Prostate gland (tissue), 2 donors: Measurements from ENCODE around the gene FBLIM1. TPM values are rescaled to one million over a fixed set of nuclear protein-coding genes. Genes with fewer than 3 reads are reported as not detected.
A peak's percentile ranks its signal among the peaks of the same experiment; 100 is the strongest.

ENCODE experiments used
- DNase-seq: peaks from one replicate; pipeline ENCODE4 v3.0.0-alpha.2; 2019; ENCODE audit warnings: low spot score
- H3K27ac ChIP-seq, 2 donors: fragments of 200-600 bp; sonication (generic); 2 replicates each; pipeline ENCODE4 v1.5.1; 2017 to 2019
- H3K27me3 ChIP-seq: fragments of 200-600 bp; sonication (generic); replicated peaks from 2 replicates; pipeline ENCODE4 v1.5.1; 2019; ENCODE audit not compliant: insufficient read depth
- H3K36me3 ChIP-seq, 2 donors: fragments of 200-600 bp; sonication (generic); 1 replicate in 1 of 2; 2 replicates in 1 of 2; pipeline versions ENCODE4 v1.5.1 to v1.8.1; 2017 to 2019
- H3K4me1 ChIP-seq: fragments of 200-600 bp; sonication (generic); replicated peaks from 2 replicates; pipeline ENCODE4 v1.5.1; 2019
- H3K4me3 ChIP-seq, 2 donors: fragments of 200-600 bp; sonication (generic); 2 replicates each; pipeline ENCODE4 v1.5.1; 2017 to 2019
- H3K9me3 ChIP-seq: fragments of 200-600 bp; sonication (generic); 2 replicates; pipeline ENCODE4 v1.5.1; 2017
- CTCF ChIP-seq, 4 experiments: fragments of 200-600 bp in 2 of 4; fragments of 450-650 bp in 2 of 4; sonication (generic) in 2 of 4; IDR thresholded peaks; 1 replicate in 3 of 4; 2 replicates in 1 of 4; pipeline ENCODE4 v1.5.1; 2016 to 2019; ENCODE audit warnings: antibody characterized with exemption in 4 of 4, mild to moderate bottlenecking in 2 of 4, moderate library complexity in 2 of 4
- POLR2A ChIP-seq: fragments of 450-650 bp; IDR thresholded peaks from one replicate; pipeline ENCODE4 v1.6.1; 2016; ENCODE audit warnings: antibody characterized with exemption, mild to moderate bottlenecking
- POLR2AphosphoS5 ChIP-seq: sonication (generic); formaldehyde crosslinking; IDR thresholded peaks from one replicate; pipeline ENCODE4 v1.6.1; 2017; ENCODE audit warnings: antibody characterized with exemption
- WGBS: methylation state at CpG from one replicate; pipeline ENCODE4 v1.1.5; 2018; 5-methylcytosine and 5-hydroxymethylcytosine counted together
- intact Hi-C: fragments of 100-400 bp; cut with DNase I; formaldehyde crosslinking; loops from one replicate; pipeline ENCODE4 v1.14.2; 2022
- total RNA-seq, 2 donors: library from RNA; depleted of rRNA; stranded (reverse); fragments of >200 nt; gene quantifications; one replicate each; pipeline ENCODE4 v1.1.0, GENCODE V29; 2016

The FBLIM1 gene
- total RNA-seq, 2 donors from 2014 or later = 33.1 to 111 TPM

GRCh38 chr1:15756143-15757015 is 2.2 kb upstream of the FBLIM1 start:
- intact Hi-C loops = no loop called here
- Histone ChIP-seq H3K27me3 (no peaks in the 10 kb centered on the region), H3K27ac (peak overlapping the region in 1 of 2 donors; percentile 54), H3K36me3 (no peaks in the 10 kb centered on the region), H3K4me3 (no peak overlapping the region), H3K4me1 (peaks cover 6% of the 10 kb centered on the region), H3K9me3 (no peaks in the 10 kb centered on the region)
- DNase-seq = peak; percentile 55
- WGBS = 38% methylated on average over 21 of the region's 21 CpGs
- TF ChIP-seq POLR2A = peak; percentile 42
- TF ChIP-seq CTCF (IDR thresholded peaks at IDR 0.05) = no peak
- peak; percentile 39 for TF ChIP-seq POLR2AphosphoS5

GRCh38 chr1:15757016-15757543 is 1.5 kb upstream of the FBLIM1 start:
- H3K4me1 ChIP-seq = peaks cover 6% of the 10 kb centered on the region
- no peak overlapping the region for H3K4me3 ChIP-seq

GRCh38 chr1:15757575-15758342 is 836 bp upstream of the FBLIM1 start:
- 8% methylated on average over 21 of the region's 24 CpGs for WGBS
- H3K27me3 ChIP-seq = no peaks in the 10 kb centered on the region
- no peak for TF ChIP-seq POLR2A
- TF ChIP-seq POLR2AphosphoS5 = no peak
- no peak for TF ChIP-seq CTCF (IDR thresholded peaks at IDR 0.05)
- DNase-seq = no peak
- peak overlapping the region; percentile 69 to 83 for H3K4me3 ChIP-seq
- intact Hi-C loops = no loop called here
- H3K9me3 ChIP-seq = no peaks in the 10 kb centered on the region
- H3K27ac ChIP-seq = peak overlapping the region; percentile 80 to 83
- H3K4me1 ChIP-seq = peaks cover 6% of the 10 kb centered on the region
- no peaks in the 10 kb centered on the region for H3K36me3 ChIP-seq

More at GRCh38 chr1:15757016-15757543, 1.5 kb upstream of the FBLIM1 start:
- no peaks in the 10 kb centered on the region for H3K9me3 ChIP-seq
- no peak for TF ChIP-seq POLR2A
- H3K27ac ChIP-seq = peak overlapping the region; percentile 80 to 83
- no peaks in the 10 kb centered on the region for H3K27me3 ChIP-seq
- DNase-seq = no peak
- WGBS = 77% methylated on average over 9 of the region's 9 CpGs
- no peaks in the 10 kb centered on the region for H3K36me3 ChIP-seq
- intact Hi-C loops = no loop called here

GRCh38 chr1:15758953-15759661 is 512 bp downstream of the FBLIM1 start:
- H3K27ac ChIP-seq = peak overlapping the region; percentile 80 to 83
- 4% methylated on average over 42 of the region's 58 CpGs for WGBS
- peak overlapping the region; percentile 69 to 83 for H3K4me3 ChIP-seq
- TF ChIP-seq POLR2A (no peak), CTCF (IDR thresholded peaks at IDR 0.05) (no peak), POLR2AphosphoS5 (no peak)
- intact Hi-C loops = no loop called here
- H3K9me3 ChIP-seq = no peaks in the 10 kb centered on the region
- H3K4me1 ChIP-seq = peaks cover 6% of the 10 kb centered on the region
- H3K27me3 ChIP-seq = no peaks in the 10 kb centered on the region
- DNase-seq = no peak
- H3K36me3 ChIP-seq = no peaks in the 10 kb centered on the region
